ENCODE data around the gene MMP2. TPM values are rescaled to one million over a fixed set of nuclear protein-coding genes. Genes with fewer than 3 reads are reported as not detected.

Gene MMP2
- total RNA-seq, 1 donor from 2014 or later = 228 TPM

GRCh38 chr16:55494994-55495421 lies 16.0 kb downstream of the MMP2 start:
- peak; percentile 95 for DNase-seq

GRCh38 chr16:55495616-55496289 lies 16.8 kb downstream of the MMP2 start:
- peak; percentile 96 for DNase-seq

GRCh38 chr16:55496509-55497145 lies 17.6 kb downstream of the MMP2 start:
- no peak for DNase-seq

GRCh38 chr16:55497558-55497957 lies 18.6 kb downstream of the MMP2 start:
- DNase-seq = no peak

GRCh38 chr16:55498101-55498500 lies 19.1 kb downstream of the MMP2 start:
- DNase-seq = no peak

GRCh38 chr16:55499281-55499680 lies 20.3 kb downstream of the MMP2 start:
- DNase-seq = no peak

GRCh38 chr16:55499951-55500529 lies 21.0 kb downstream of the MMP2 start:
- DNase-seq = peak; percentile 48

GRCh38 chr16:55500530-55501011 lies 21.6 kb downstream of the MMP2 start:
- peak; percentile 76 for DNase-seq

GRCh38 chr16:55501549-55502322 lies 22.7 kb downstream of the MMP2 start:
- no peak for DNase-seq

GRCh38 chr16:55502801-55503366 lies 23.9 kb downstream of the MMP2 start:
- DNase-seq = peak; percentile 83

GRCh38 chr16:55503726-55504550 lies 24.9 kb downstream of the MMP2 start:
- no peak for DNase-seq

GRCh38 chr16:55505333-55506015 lies 26.5 kb downstream of the MMP2 start:
- no peak for DNase-seq

GRCh38 chr16:55506083-55506482 lies 27.1 kb downstream of the MMP2 start:
- DNase-seq = no peak

- DNase-seq = no peak
Measured at GRCh38 chr16:55506708-55507107, 27.7 kb downstream of the MMP2 start.

GRCh38 chr16:55508271-55508921 lies 29.4 kb downstream of the MMP2 start:
- no peak for DNase-seq

- peak; percentile 73 for DNase-seq
Measured at GRCh38 chr16:55508941-55509931, 30.2 kb downstream of the MMP2 start, which contains the start of gene LPCAT2. TSS of gene LPCAT2 (plus strand) at chr16:55509072. CDS start at chr16:55509182, 110 bp downstream.

GRCh38 chr16:55510185-55510805 lies 31.3 kb downstream of the MMP2 start:
- no peak for DNase-seq

- no peak for DNase-seq
Measured at GRCh38 chr16:55512941-55513340, 33.9 kb downstream of the MMP2 start.
